OCI-LY3 (cell line): ENCODE results near the gene OCIAD1.

ENCODE experiments used
- CTCF ChIP-seq: fragments of 200-600, 300-600 bp; sonication (generic); IDR thresholded peaks from 2 replicates; pipeline ENCODE4 v1.5.1; 2014; ENCODE audit warnings: antibody characterized with exemption, low read length, low read depth
- EZH2phosphoT487 ChIP-seq: fragments of 200-600 bp; shearing (Covaris generic); IDR thresholded peaks from 2 replicates; pipeline ENCODE4 v1.6.1; 2018; ENCODE audit warnings: antibody characterized with exemption, mixed run types, low read depth

GRCh38 chr4:48877827-48878535 is 47.1 kb downstream of the OCIAD1 start:
- TF ChIP-seq CTCF (no peak), EZH2phosphoT487 (no peak)
